GM12878 (cell line): Measurements from ENCODE around the gene NTPCR. TPM values are rescaled to one million over a fixed set of nuclear protein-coding genes. Genes with fewer than 3 reads are reported as not detected.

Experiments
- ATAC-seq: fragments of 200-7000 bp; cut with Tn5 transposase; 3 replicates; pipeline ENCODE4 v1.9.1; 2020; ENCODE audit warnings: mild to moderate bottlenecking, moderate library complexity
- BruUV-seq: library from RNA; stranded (reverse); fragments of 400-500 nt; replicated peaks from 2 replicates; lab custom pipeline; 2021; lab: Mats Ljungman, UMichigan
- CTCF ChIA-PET: fragments of 300-600 bp; sonication (Branson Sonifier 250); formaldehyde crosslinking; extraction: SDS; loops from one replicate; lab custom pipeline; 2021; ENCODE audit warnings: inconsistent platforms; lab: Yijun Ruan, JAX
- POLR2A ChIA-PET: fragments of 350-600 bp; formaldehyde crosslinking; extraction: SDS; loops from one replicate; lab custom pipeline; 2021; ENCODE audit warnings: inconsistent platforms; lab: Charles Lee
- RAD21 ChIA-PET: fragments of 300-600 bp; sonication (Branson Sonifier 250); formaldehyde crosslinking; loops from one replicate; lab custom pipeline; 2023; ENCODE audit warnings: antibody characterized with exemption; ENCODE audit not compliant: unreplicated experiment; lab: Charles Lee
- SMC1A ChIA-PET: fragments of 300-600 bp; sonication (Branson Sonifier 250); formaldehyde crosslinking; loops from one replicate; lab custom pipeline; 2023; ENCODE audit not compliant: unreplicated experiment, uncharacterized antibody; lab: Charles Lee
- DNase-seq: peaks from one replicate; pipeline ENCODE4 v3.0.0-alpha.2; 2011; ENCODE audit warnings: low read depth, low spot score
- FAIRE-seq: peaks from 3 replicates; lab custom pipeline; 2011; peaks lifted over from hg19 to GRCh38; lab: Jason Lieb, UNC
- H2AFZ ChIP-seq: 2 replicates; pipeline ENCODE4 v1.6.0; 2011; ENCODE audit warnings: low read depth, low read length, control low read depth; ENCODE audit not compliant: control insufficient read depth
- H3K27ac ChIP-seq: 2 replicates; pipeline ENCODE4 v1.5.1; 2011; ENCODE audit warnings: control low read depth; ENCODE audit not compliant: control insufficient read depth, insufficient read depth
- H3K27me3 ChIP-seq, 2 experiments: replicated peaks in 1 of 2; 2 replicates each; pipeline versions ENCODE4 v1.6.0 to v1.6.1; 2011; ENCODE audit warnings: low read length in 1 of 2; ENCODE audit not compliant: control insufficient read depth in 2 of 2, insufficient read depth in 2 of 2
- H3K36me3 ChIP-seq, 2 experiments: 2 replicates each; pipeline ENCODE4 v1.5.1; 2011; ENCODE audit warnings: low read length in 1 of 2; ENCODE audit not compliant: control insufficient read depth in 2 of 2, insufficient read depth in 2 of 2
- H3K4me1 ChIP-seq: 2 replicates; pipeline ENCODE4 v1.6.1; 2011; ENCODE audit warnings: mild to moderate bottlenecking, low read length, moderate library complexity, mixed read lengths; ENCODE audit not compliant: control insufficient read depth, insufficient read depth
- H3K4me2 ChIP-seq: 2 replicates; pipeline ENCODE4 v1.6.0; 2011; ENCODE audit warnings: control low read depth; ENCODE audit not compliant: control insufficient read depth, insufficient read depth
- H3K4me3 ChIP-seq: fragments of 200-600 bp; sonication (generic); 2 replicates; pipeline ENCODE4 v1.5.1; 2016
- H3K79me2 ChIP-seq: 2 replicates; pipeline ENCODE4 v1.6.0; 2011; ENCODE audit warnings: low read length; ENCODE audit not compliant: control insufficient read depth, insufficient read depth
- H3K9ac ChIP-seq: 2 replicates; pipeline ENCODE4 v1.8.0; 2011; ENCODE audit warnings: low read length, control low read depth, mixed read lengths; ENCODE audit not compliant: control insufficient read depth, insufficient read depth
- H3K9me3 ChIP-seq: replicated peaks from 3 replicates; pipeline ENCODE4 v1.5.1; 2011; ENCODE audit warnings: mild to moderate bottlenecking, low read length; ENCODE audit not compliant: control insufficient read depth, insufficient read depth
- H4K20me1 ChIP-seq: 2 replicates; pipeline ENCODE4 v1.6.0; 2011; ENCODE audit not compliant: control insufficient read depth, insufficient read depth
- CHD4 ChIP-seq: fragments of 200-600 bp; sonication (generic); IDR thresholded peaks from 2 replicates; pipeline ENCODE4 v1.6.1; 2016; ENCODE audit warnings: mild to moderate bottlenecking
- KLF5 ChIP-seq: fragments of 450-650 bp; IDR thresholded peaks from 2 replicates; pipeline ENCODE4 v1.6.1; 2014; ENCODE audit warnings: mild to moderate bottlenecking; ENCODE audit not compliant: partially characterized antibody
- MEF2A ChIP-seq: IDR thresholded peaks from 2 replicates; pipeline ENCODE4 v1.6.1; 2011; ENCODE audit warnings: low read depth, mild to moderate bottlenecking, low read length, moderate library complexity; ENCODE audit not compliant: insufficient read depth
- MTA2 ChIP-seq: fragments of 450-650 bp; IDR thresholded peaks from 2 replicates; pipeline ENCODE4 v1.6.1; 2016; ENCODE audit warnings: low read depth, mild to moderate bottlenecking, moderate library complexity
- ZNF274 ChIP-seq: IDR thresholded peaks from one replicate; pipeline ENCODE4 v1.8.0; 2011; ENCODE audit not compliant: insufficient read length, insufficient read depth
- WGBS: methylation state at CpG from one replicate; pipeline ENCODE4 v1.1.6; 2016; ENCODE audit warnings: low lambda C conversion rate; ENCODE audit not compliant: insufficient replicate concordance, insufficient coverage; ENCODE audit errors: missing lambda C conversion rate; 5-methylcytosine and 5-hydroxymethylcytosine counted together
- in situ Hi-C: fragments of 300-500 bp; cut with MboI; formaldehyde crosslinking; loops from 9 replicates; pipeline ENCODE4 v1.14.3; 2018; ENCODE audit warnings: mixed read lengths
- intact Hi-C: fragments of 100-400 bp; cut with micrococcal nuclease; formaldehyde crosslinking; loops from one replicate; pipeline ENCODE4 v1.14.2; 2022; ENCODE audit not compliant: unreplicated experiment
- polyA plus RNA-seq, 11 experiments: library from polyadenylated mRNA; depleted of rRNA in 4 of 11; unstranded in 6 of 11; stranded (reverse) in 5 of 11; fragments of >200 nt; fragmentation: Nextera tagmentation in 4 of 11; fragmentation: Illumina TruSeq in 1 of 11; extraction: Ambion mirVana in 4 of 11; extraction: Trizol in 1 of 11; gene quantifications; 1 replicate in 1 of 11; 2 replicates in 10 of 11; pipeline versions ENCODE4 v1.2.1 to v1.2.3, GENCODE V29; 2011 to 2016; ENCODE audit warnings: inconsistent platforms in 2 of 11, missing spikeins in 2 of 11, low read depth in 1 of 11
- total RNA-seq, 4 experiments: library from RNA; depleted of rRNA in 3 of 4; stranded (reverse); fragments of >200 nt in 3 of 4; fragmentation: Illumina TruSeq in 1 of 4; extraction: Trizol in 1 of 4; gene quantifications; 2 replicates each; pipeline versions ENCODE4 v1.2.1 to v1.2.3, GENCODE V29; 2013 to 2021
- TF ChIP-seq, protein P1 (sequence below): fragments of 450-650 bp; IDR thresholded peaks from 2 replicates; pipeline ENCODE4 v1.6.1; 2016; ENCODE audit warnings: mild to moderate bottlenecking, moderate library complexity, borderline replicate concordance
- TF ChIP-seq, protein P2 (sequence below): fragments of 450-650 bp; IDR thresholded peaks from 2 replicates; pipeline ENCODE4 v1.6.1; 2016; ENCODE audit warnings: mild to moderate bottlenecking

Gene NTPCR
- total and polyA plus RNA-seq, 10 of the 15 experiments (the other 5 are each of a cell fraction or from before 2014, with no cell fraction given): 25.4 to 109 (median 56.6) TPM

GRCh38 chr1:232993555-232993954, 43.1 kb downstream of the NTPCR start (continued):
- TF ChIP-seq, protein P1, sequence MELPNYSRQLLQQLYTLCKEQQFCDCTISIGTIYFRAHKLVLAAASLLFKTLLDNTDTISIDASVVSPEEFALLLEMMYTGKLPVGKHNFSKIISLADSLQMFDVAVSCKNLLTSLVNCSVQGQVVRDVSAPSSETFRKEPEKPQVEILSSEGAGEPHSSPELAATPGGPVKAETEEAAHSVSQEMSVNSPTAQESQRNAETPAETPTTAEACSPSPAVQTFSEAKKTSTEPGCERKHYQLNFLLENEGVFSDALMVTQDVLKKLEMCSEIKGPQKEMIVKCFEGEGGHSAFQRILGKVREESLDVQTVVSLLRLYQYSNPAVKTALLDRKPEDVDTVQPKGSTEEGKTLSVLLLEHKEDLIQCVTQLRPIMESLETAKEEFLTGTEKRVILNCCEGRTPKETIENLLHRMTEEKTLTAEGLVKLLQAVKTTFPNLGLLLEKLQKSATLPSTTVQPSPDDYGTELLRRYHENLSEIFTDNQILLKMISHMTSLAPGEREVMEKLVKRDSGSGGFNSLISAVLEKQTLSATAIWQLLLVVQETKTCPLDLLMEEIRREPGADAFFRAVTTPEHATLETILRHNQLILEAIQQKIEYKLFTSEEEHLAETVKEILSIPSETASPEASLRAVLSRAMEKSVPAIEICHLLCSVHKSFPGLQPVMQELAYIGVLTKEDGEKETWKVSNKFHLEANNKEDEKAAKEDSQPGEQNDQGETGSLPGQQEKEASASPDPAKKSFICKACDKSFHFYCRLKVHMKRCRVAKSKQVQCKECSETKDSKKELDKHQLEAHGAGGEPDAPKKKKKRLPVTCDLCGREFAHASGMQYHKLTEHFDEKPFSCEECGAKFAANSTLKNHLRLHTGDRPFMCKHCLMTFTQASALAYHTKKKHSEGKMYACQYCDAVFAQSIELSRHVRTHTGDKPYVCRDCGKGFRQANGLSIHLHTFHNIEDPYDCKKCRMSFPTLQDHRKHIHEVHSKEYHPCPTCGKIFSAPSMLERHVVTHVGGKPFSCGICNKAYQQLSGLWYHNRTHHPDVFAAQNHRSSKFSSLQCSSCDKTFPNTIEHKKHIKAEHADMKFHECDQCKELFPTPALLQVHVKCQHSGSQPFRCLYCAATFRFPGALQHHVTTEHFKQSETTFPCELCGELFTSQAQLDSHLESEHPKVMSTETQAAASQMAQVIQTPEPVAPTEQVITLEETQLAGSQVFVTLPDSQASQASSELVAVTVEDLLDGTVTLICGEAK: no peak
- TF ChIP-seq KLF5 (no peak), MTA2 (no peak), MEF2A (no peak)
- TF ChIP-seq, protein P2, sequence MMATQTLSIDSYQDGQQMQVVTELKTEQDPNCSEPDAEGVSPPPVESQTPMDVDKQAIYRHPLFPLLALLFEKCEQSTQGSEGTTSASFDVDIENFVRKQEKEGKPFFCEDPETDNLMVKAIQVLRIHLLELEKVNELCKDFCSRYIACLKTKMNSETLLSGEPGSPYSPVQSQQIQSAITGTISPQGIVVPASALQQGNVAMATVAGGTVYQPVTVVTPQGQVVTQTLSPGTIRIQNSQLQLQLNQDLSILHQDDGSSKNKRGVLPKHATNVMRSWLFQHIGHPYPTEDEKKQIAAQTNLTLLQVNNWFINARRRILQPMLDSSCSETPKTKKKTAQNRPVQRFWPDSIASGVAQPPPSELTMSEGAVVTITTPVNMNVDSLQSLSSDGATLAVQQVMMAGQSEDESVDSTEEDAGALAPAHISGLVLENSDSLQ: no peak
- TF ChIP-seq, all 136 proteins: peak for 0

- WGBS: 100% methylated on average over 2 of the region's 2 CpGs
- SMC1A ChIA-PET: no interaction called here
Observed at GRCh38 chr1:232995189-232995588, 44.8 kb downstream of the NTPCR start.

More at GRCh38 chr1:232995189-232995588, 44.8 kb downstream of the NTPCR start:
- H3K27me3 ChIP-seq: no peaks in the 10 kb centered on the region
- FAIRE-seq (no peak), DNase-seq (no peak), ATAC-seq (no peak)
- H3K4me1 ChIP-seq: no peaks in the 10 kb centered on the region
- no peak for TF ChIP-seq ZNF274
- no peak for TF ChIP-seq CHD4
- no peaks in the 10 kb centered on the region; the same call in 2 of the 3 replicates for H3K9me3 ChIP-seq
- RAD21 ChIA-PET: no interaction called here
- H3K9ac ChIP-seq: no peak overlapping the region
- no peaks in the 10 kb centered on the region for H3K79me2 ChIP-seq
- H4K20me1 ChIP-seq: no peaks in the 10 kb centered on the region
- no peak overlapping the region for H3K4me2 ChIP-seq
- in situ Hi-C loops (no loop called here), intact Hi-C loops (no loop called here)
- H3K27ac ChIP-seq: no peak overlapping the region
- BruUV-seq: no TSS peak
- POLR2A ChIA-PET: no interaction called here
- H2AFZ ChIP-seq: no peak overlapping the region
- H3K4me3 ChIP-seq: no peak overlapping the region
- CTCF ChIA-PET: no interaction called here
- no peaks in the 10 kb centered on the region for H3K36me3 ChIP-seq
